ENCODE measurements around the gene YRDC.

The YRDC gene

DNA sequence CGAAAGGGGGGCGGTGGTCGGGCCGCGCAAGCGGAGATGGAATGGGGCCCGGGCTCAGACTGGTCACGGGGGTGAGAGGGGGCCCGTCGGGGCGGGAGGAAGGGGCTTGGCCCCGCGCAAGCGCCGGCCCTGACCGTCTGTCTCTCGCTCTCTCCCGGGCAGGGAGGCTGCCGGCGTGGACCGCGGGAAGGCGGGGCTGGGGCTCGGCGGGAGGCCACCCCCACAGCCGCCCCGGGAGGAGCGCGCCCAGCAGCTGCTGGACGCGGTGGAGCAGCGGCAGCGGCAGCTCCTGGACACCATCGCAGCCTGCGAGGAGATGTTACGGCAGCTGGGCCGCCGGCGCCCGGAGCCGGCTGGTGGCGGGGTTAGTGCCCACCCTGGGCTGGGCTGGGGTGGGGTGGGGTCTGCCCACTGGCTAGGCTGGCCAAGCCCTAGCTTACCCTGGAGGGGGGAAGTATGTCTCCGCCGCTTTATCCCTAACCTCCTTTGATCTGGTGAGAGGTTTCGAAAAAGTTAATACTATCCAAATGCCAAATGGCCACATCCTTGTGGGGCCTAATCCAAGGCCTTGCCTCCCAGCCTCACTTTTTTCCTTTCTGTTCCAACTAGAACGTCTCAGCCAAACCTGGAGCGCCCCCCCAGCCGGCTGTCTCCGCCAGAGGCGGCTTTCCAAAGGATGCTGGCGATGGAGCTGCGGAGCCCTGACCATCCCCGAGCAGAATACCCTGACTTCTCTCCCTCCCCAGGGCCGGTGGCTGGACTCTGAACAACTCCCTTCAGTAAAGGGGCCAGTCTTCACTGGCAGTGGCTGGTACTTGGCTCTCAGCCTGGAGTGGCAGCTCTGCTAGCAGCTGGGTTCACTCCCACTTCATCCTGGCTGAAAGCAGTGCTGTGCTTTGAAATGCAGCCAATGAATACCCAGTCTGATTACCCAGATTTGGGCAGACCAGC, 636 bp upstream of the YRDC start (continued):
- no peak for TF ChIP-seq PRDM6 (tag by site-specific recombination; IDR thresholded peaks at IDR 0.05)
- TF ChIP-seq ZNF362 (tag by site-specific recombination; IDR thresholded peaks at IDR 0.05): no peak
- TF ChIP-seq, protein P1, sequence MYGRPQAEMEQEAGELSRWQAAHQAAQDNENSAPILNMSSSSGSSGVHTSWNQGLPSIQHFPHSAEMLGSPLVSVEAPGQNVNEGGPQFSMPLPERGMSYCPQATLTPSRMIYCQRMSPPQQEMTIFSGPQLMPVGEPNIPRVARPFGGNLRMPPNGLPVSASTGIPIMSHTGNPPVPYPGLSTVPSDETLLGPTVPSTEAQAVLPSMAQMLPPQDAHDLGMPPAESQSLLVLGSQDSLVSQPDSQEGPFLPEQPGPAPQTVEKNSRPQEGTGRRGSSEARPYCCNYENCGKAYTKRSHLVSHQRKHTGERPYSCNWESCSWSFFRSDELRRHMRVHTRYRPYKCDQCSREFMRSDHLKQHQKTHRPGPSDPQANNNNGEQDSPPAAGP (tag by site-specific recombination; IDR thresholded peaks at IDR 0.05): 0 out of 2 replicates have a peak, but pooled peaks have one; percentile 25
- TF ChIP-seq ZNF223 (tag by site-specific recombination; IDR thresholded peaks at IDR 0.05): no peak
- TF ChIP-seq, protein P2, sequence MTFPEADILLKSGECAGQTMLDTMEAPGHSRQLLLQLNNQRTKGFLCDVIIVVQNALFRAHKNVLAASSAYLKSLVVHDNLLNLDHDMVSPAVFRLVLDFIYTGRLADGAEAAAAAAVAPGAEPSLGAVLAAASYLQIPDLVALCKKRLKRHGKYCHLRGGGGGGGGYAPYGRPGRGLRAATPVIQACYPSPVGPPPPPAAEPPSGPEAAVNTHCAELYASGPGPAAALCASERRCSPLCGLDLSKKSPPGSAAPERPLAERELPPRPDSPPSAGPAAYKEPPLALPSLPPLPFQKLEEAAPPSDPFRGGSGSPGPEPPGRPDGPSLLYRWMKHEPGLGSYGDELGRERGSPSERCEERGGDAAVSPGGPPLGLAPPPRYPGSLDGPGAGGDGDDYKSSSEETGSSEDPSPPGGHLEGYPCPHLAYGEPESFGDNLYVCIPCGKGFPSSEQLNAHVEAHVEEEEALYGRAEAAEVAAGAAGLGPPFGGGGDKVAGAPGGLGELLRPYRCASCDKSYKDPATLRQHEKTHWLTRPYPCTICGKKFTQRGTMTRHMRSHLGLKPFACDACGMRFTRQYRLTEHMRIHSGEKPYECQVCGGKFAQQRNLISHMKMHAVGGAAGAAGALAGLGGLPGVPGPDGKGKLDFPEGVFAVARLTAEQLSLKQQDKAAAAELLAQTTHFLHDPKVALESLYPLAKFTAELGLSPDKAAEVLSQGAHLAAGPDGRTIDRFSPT (tag by site-specific recombination; IDR thresholded peaks at IDR 0.05): peak; percentile 76; the same call in 1 of the 2 replicates
- no peak for TF ChIP-seq ZNF138 (tag by site-specific recombination; IDR thresholded peaks at IDR 0.05; ENCODE audit: borderline replicate concordance)
- peak; percentile 98 for TF ChIP-seq GLIS1 (tag by site-specific recombination; IDR thresholded peaks at IDR 0.05)
- TF ChIP-seq ZNF513 (tag by site-specific recombination; IDR thresholded peaks at IDR 0.05): no peak
- TF ChIP-seq BCL11B (tag by site-specific recombination; IDR thresholded peaks at IDR 0.05; ENCODE audit: low read depth): no peak
- TF ChIP-seq ZNF792 (tag by site-specific recombination; IDR thresholded peaks at IDR 0.05): no peak
- TF ChIP-seq ZNF660 (tag by site-specific recombination; IDR thresholded peaks at IDR 0.05): no peak
- peak; percentile 24 for TF ChIP-seq SP2 (tag by site-specific recombination; IDR thresholded peaks at IDR 0.05)
- peak; percentile 63 for TF ChIP-seq ZBTB26 (tag by site-specific recombination; optimal IDR thresholded peaks at IDR 0.05)
- TF ChIP-seq ZNF548 (tag by site-specific recombination; IDR thresholded peaks at IDR 0.05): no peak
- no peak for TF ChIP-seq ZNF791 (tag by site-specific recombination; IDR thresholded peaks at IDR 0.05)
- no peak for TF ChIP-seq ZNF645 (tag by site-specific recombination; IDR thresholded peaks at IDR 0.05)
- no peak for TF ChIP-seq ZNF155 (tag by site-specific recombination; IDR thresholded peaks at IDR 0.05)
- TF ChIP-seq HOXD13 (CRISPR knock-in tag; IDR thresholded peaks at IDR 0.05; ENCODE audit: borderline replicate concordance): no peak
- peak; percentile 91 for TF ChIP-seq ZBTB17 (tag by site-specific recombination; IDR thresholded peaks at IDR 0.05)
- TF ChIP-seq ZNF639 (tag by site-specific recombination; IDR thresholded peaks at IDR 0.05): no peak
- TF ChIP-seq ZFP3 (tag by site-specific recombination; IDR thresholded peaks at IDR 0.05; ENCODE audit: low read depth): no peak
- TF ChIP-seq ZNF157 (tag by site-specific recombination; IDR thresholded peaks at IDR 0.05): no peak
- TF ChIP-seq ZNF664 (tag by site-specific recombination; IDR thresholded peaks at IDR 0.05): no peak
- TF ChIP-seq ZNF449 (tag by site-specific recombination; IDR thresholded peaks at IDR 0.05): peak; percentile 66

Measured in HEK293 (cell line).